GM23338 (cell line): ENCODE data around the gene NINL. TPM values are rescaled to one million over a fixed set of nuclear protein-coding genes. Genes with fewer than 3 reads are reported as not detected.
A peak's percentile ranks its signal among the peaks of the same experiment; 100 is the strongest.

ENCODE experiments used
- ATAC-seq: fragments of 200-7000 bp; cut with Tn5 transposase; 3 replicates; pipeline ENCODE4 v1.9.1; 2020
- DNase-seq: peaks from one replicate; pipeline ENCODE4 v3.0.0-alpha.2; 2015; ENCODE audit warnings: low spot score
- H2AFZ ChIP-seq: fragments of 200-600 bp; sonication (generic); 2 replicates; pipeline ENCODE4 v1.8.0; 2016; ENCODE audit warnings: antibody characterized with exemption, mild to moderate bottlenecking, moderate library complexity
- H3F3A ChIP-seq: fragments of 200-600 bp; sonication (generic); replicated peaks from 2 replicates; pipeline ENCODE4 v1.8.0; 2017; ENCODE audit warnings: antibody characterized with exemption, mixed run types, low read depth
- H3K27ac ChIP-seq: fragments of 200-600 bp; sonication (generic); 2 replicates; pipeline ENCODE4 v1.6.1; 2016; ENCODE audit warnings: low read depth
- H3K27me3 ChIP-seq: fragments of 200-600 bp; sonication (generic); 2 replicates; pipeline ENCODE4 v1.8.0; 2016; ENCODE audit warnings: mild to moderate bottlenecking, mixed run types, moderate library complexity; ENCODE audit not compliant: insufficient read depth
- H3K36me3 ChIP-seq: fragments of 200-600 bp; sonication (generic); 2 replicates; pipeline ENCODE4 v1.8.0; 2016; ENCODE audit warnings: mild to moderate bottlenecking; ENCODE audit not compliant: insufficient read depth
- H3K4me1 ChIP-seq: fragments of 200-600 bp; sonication (generic); 2 replicates; pipeline ENCODE4 v1.8.0; 2016; ENCODE audit warnings: mild to moderate bottlenecking, moderate library complexity; ENCODE audit not compliant: insufficient read depth
- H3K4me2 ChIP-seq: fragments of 200-600 bp; sonication (generic); 2 replicates; pipeline ENCODE4 v1.7.1; 2017; ENCODE audit warnings: mixed run types
- H3K4me3 ChIP-seq: fragments of 200-600 bp; sonication (generic); 2 replicates; pipeline ENCODE4 v1.6.1; 2016; ENCODE audit warnings: mixed run types
- H3K79me2 ChIP-seq: fragments of 200-600 bp; sonication (generic); replicated peaks from 2 replicates; pipeline ENCODE4 v1.8.0; 2017; ENCODE audit warnings: mild to moderate bottlenecking; ENCODE audit not compliant: insufficient read depth
- H3K9me2 ChIP-seq: fragments of 200-600 bp; sonication (generic); 2 replicates; pipeline ENCODE4 v1.8.0; 2017; ENCODE audit not compliant: insufficient read depth
- H4K20me1 ChIP-seq: fragments of 200-600 bp; sonication (generic); replicated peaks from 2 replicates; pipeline ENCODE4 v1.8.0; 2017; ENCODE audit warnings: mild to moderate bottlenecking; ENCODE audit not compliant: insufficient read depth
- H3K27ac Mint-ChIP-seq: 2 replicates; pipeline ENCODE4 v1.8.0; 2020; ENCODE audit warnings: inconsistent platforms, mild to moderate bottlenecking, moderate library complexity, mixed read lengths
- H3K27me3 Mint-ChIP-seq: 3 replicates; pipeline ENCODE4 v1.8.0; 2022; ENCODE audit warnings: low read depth, mild to moderate bottlenecking, moderate library complexity, mixed read lengths, inconsistent platforms; ENCODE audit not compliant: insufficient read depth, poor library complexity
- H3K36me3 Mint-ChIP-seq: 3 replicates; pipeline ENCODE4 v1.8.0; 2021; ENCODE audit warnings: low read depth, mild to moderate bottlenecking, inconsistent platforms, moderate library complexity, mixed read lengths
- H3K4me1 Mint-ChIP-seq: 3 replicates; pipeline ENCODE4 v1.8.0; 2020; ENCODE audit warnings: mild to moderate bottlenecking, inconsistent platforms, mixed read lengths
- H3K4me3 Mint-ChIP-seq: 3 replicates; pipeline ENCODE4 v1.8.0; 2021; ENCODE audit warnings: moderate library complexity, mild to moderate bottlenecking, inconsistent platforms, mixed read lengths
- H3K9me3 Mint-ChIP-seq: 3 replicates; pipeline ENCODE4 v1.8.0; 2020; ENCODE audit warnings: moderate library complexity, mild to moderate bottlenecking, inconsistent platforms, mixed read lengths
- CREB1 ChIP-seq: fragments of 250-450 bp; sonication (Bioruptor Pico); IDR thresholded peaks from 2 replicates; pipeline ENCODE4 v1.5.0; 2020; ENCODE audit warnings: low read depth, mild to moderate bottlenecking, moderate library complexity
- EZH2 ChIP-seq: fragments of 200-600 bp; sonication (generic); IDR thresholded peaks from one replicate; pipeline ENCODE4 v1.8.0; 2017; ENCODE audit warnings: antibody characterized with exemption, mild to moderate bottlenecking, low read depth; ENCODE audit not compliant: unreplicated experiment
- EZH2phosphoT487 ChIP-seq: fragments of 200-600 bp; sonication (generic); IDR thresholded peaks from one replicate; pipeline ENCODE4 v1.8.1; 2018; ENCODE audit warnings: antibody characterized with exemption; ENCODE audit not compliant: unreplicated experiment
- JUNB ChIP-seq: IDR thresholded peaks from one replicate; pipeline ENCODE4 v1.6.1; 2016; ENCODE audit warnings: antibody characterized with exemption; ENCODE audit not compliant: unreplicated experiment
- NANOG ChIP-seq: IDR thresholded peaks from 2 replicates; pipeline ENCODE4 v1.6.1; 2016; ENCODE audit warnings: antibody characterized with exemption, borderline replicate concordance
- POLR2AphosphoS5 ChIP-seq: IDR thresholded peaks from 2 replicates; pipeline ENCODE4 v1.6.1; 2016; ENCODE audit warnings: antibody characterized with exemption, low read depth
- ZNF114 ChIP-seq: fragments of 250-450 bp; sonication (Bioruptor Pico); IDR thresholded peaks from 2 replicates; pipeline ENCODE4 v1.5.0; 2020; ENCODE audit warnings: mild to moderate bottlenecking, moderate library complexity
- ZNF331 ChIP-seq: fragments of 250-450 bp; sonication (Bioruptor Pico); IDR thresholded peaks from 2 replicates; pipeline ENCODE4 v1.5.0; 2020; ENCODE audit warnings: low read depth, mild to moderate bottlenecking, moderate library complexity
- polyA plus RNA-seq: library from polyadenylated mRNA; unstranded; fragments of >200 nt; fragmentation: Nextera tagmentation; extraction: Ambion mirVana; gene quantifications from 2 replicates; pipeline ENCODE4 v1.2.1, GENCODE V29; 2016
- total RNA-seq: library from RNA; depleted of rRNA; stranded (reverse); fragments of >200 nt; shearing (Covaris generic); gene quantifications from 2 replicates; pipeline ENCODE4 v1.2.3, GENCODE V29; 2014
- TF ChIP-seq, protein P1 (sequence below), 2 experiments: fragments of 200-600 bp in 1 of 2; sonication (generic) in 1 of 2; conservative IDR thresholded peaks; 2 replicates each; pipeline versions ENCODE4 v1.5.1 to v1.6.1; 2016 to 2017; ENCODE audit warnings: antibody characterized with exemption in 2 of 2, low read depth in 2 of 2, mild to moderate bottlenecking in 2 of 2, moderate library complexity in 1 of 2
- TF ChIP-seq, protein P2 (sequence below): fragments of 250-450 bp; sonication (Bioruptor Pico); IDR thresholded peaks from 2 replicates; pipeline ENCODE4 v1.5.0; 2020; ENCODE audit warnings: mild to moderate bottlenecking, moderate library complexity
- TF ChIP-seq, protein P3 (sequence below): IDR thresholded peaks from one replicate; pipeline ENCODE4 v1.6.1; 2018; ENCODE audit warnings: antibody characterized with exemption; ENCODE audit not compliant: unreplicated experiment

Gene NINL
- total and polyA plus RNA-seq, 2 experiments from 2014 or later = 18.0 to 31.2 TPM

DNA sequence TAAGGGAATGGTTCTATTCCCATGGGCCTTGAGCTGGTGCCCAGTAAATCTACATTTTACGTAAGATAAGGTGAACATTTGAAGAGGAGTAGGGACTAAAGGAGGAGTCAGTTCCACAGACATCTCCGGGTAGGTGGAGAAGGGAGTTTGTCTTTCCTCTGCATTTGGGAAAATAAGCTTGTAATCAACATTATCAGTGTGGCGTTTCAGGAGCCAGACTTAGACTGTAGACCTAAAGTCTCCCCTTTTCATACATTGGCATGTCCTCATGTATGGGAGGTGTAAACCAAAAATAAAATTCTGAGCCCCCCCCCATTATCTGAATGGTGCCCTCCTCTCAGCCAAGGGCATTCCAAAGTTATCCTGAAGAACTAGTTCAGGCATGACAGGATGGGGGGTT is 40.2 kb downstream of the NINL start:
- H3K27me3 ChIP-seq = no peaks in the 10 kb centered on the region
- no peak for TF ChIP-seq POLR2AphosphoS5
- TF ChIP-seq ZNF114 (CRISPR knock-in tag) = no peak
- TF ChIP-seq, protein P1, sequence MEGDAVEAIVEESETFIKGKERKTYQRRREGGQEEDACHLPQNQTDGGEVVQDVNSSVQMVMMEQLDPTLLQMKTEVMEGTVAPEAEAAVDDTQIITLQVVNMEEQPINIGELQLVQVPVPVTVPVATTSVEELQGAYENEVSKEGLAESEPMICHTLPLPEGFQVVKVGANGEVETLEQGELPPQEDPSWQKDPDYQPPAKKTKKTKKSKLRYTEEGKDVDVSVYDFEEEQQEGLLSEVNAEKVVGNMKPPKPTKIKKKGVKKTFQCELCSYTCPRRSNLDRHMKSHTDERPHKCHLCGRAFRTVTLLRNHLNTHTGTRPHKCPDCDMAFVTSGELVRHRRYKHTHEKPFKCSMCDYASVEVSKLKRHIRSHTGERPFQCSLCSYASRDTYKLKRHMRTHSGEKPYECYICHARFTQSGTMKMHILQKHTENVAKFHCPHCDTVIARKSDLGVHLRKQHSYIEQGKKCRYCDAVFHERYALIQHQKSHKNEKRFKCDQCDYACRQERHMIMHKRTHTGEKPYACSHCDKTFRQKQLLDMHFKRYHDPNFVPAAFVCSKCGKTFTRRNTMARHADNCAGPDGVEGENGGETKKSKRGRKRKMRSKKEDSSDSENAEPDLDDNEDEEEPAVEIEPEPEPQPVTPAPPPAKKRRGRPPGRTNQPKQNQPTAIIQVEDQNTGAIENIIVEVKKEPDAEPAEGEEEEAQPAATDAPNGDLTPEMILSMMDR (conservative IDR thresholded peaks at IDR 0.05; ENCODE audit: low read depth in 2 of 2) = no peak
- TF ChIP-seq NANOG = no peak
- TF ChIP-seq JUNB = no peak
- TF ChIP-seq, protein P2, sequence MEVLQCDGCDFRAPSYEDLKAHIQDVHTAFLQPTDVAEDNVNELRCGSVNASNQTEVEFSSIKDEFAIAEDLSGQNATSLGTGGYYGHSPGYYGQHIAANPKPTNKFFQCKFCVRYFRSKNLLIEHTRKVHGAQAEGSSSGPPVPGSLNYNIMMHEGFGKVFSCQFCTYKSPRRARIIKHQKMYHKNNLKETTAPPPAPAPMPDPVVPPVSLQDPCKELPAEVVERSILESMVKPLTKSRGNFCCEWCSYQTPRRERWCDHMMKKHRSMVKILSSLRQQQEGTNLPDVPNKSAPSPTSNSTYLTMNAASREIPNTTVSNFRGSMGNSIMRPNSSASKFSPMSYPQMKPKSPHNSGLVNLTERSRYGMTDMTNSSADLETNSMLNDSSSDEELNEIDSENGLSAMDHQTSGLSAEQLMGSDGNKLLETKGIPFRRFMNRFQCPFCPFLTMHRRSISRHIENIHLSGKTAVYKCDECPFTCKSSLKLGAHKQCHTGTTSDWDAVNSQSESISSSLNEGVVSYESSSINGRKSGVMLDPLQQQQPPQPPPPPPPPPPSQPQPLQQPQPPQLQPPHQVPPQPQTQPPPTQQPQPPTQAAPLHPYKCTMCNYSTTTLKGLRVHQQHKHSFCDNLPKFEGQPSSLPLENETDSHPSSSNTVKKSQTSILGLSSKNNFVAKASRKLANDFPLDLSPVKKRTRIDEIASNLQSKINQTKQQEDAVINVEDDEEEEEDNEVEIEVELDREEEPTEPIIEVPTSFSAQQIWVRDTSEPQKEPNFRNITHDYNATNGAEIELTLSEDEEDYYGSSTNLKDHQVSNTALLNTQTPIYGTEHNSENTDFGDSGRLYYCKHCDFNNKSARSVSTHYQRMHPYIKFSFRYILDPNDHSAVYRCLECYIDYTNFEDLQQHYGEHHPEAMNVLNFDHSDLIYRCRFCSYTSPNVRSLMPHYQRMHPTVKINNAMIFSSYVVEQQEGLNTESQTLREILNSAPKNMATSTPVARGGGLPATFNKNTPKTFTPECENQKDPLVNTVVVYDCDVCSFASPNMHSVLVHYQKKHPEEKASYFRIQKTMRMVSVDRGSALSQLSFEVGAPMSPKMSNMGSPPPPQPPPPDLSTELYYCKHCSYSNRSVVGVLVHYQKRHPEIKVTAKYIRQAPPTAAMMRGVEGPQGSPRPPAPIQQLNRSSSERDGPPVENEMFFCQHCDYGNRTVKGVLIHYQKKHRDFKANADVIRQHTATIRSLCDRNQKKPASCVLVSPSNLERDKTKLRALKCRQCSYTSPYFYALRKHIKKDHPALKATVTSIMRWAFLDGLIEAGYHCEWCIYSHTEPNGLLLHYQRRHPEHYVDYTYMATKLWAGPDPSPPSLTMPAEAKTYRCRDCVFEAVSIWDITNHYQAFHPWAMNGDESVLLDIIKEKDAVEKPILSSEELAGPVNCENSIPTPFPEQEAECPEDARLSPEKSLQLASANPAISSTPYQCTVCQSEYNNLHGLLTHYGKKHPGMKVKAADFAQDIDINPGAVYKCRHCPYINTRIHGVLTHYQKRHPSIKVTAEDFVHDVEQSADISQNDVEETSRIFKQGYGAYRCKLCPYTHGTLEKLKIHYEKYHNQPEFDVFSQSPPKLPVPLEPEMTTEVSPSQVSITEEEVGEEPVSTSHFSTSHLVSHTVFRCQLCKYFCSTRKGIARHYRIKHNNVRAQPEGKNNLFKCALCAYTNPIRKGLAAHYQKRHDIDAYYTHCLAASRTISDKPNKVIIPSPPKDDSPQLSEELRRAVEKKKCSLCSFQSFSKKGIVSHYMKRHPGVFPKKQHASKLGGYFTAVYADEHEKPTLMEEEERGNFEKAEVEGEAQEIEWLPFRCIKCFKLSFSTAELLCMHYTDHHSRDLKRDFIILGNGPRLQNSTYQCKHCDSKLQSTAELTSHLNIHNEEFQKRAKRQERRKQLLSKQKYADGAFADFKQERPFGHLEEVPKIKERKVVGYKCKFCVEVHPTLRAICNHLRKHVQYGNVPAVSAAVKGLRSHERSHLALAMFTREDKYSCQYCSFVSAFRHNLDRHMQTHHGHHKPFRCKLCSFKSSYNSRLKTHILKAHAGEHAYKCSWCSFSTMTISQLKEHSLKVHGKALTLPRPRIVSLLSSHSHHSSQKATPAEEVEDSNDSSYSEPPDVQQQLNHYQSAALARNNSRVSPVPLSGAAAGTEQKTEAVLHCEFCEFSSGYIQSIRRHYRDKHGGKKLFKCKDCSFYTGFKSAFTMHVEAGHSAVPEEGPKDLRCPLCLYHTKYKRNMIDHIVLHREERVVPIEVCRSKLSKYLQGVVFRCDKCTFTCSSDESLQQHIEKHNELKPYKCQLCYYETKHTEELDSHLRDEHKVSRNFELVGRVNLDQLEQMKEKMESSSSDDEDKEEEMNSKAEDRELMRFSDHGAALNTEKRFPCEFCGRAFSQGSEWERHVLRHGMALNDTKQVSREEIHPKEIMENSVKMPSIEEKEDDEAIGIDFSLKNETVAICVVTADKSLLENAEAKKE (CRISPR knock-in tag) = no peak
- no peak for TF ChIP-seq ZNF331
- TF ChIP-seq, protein P3, sequence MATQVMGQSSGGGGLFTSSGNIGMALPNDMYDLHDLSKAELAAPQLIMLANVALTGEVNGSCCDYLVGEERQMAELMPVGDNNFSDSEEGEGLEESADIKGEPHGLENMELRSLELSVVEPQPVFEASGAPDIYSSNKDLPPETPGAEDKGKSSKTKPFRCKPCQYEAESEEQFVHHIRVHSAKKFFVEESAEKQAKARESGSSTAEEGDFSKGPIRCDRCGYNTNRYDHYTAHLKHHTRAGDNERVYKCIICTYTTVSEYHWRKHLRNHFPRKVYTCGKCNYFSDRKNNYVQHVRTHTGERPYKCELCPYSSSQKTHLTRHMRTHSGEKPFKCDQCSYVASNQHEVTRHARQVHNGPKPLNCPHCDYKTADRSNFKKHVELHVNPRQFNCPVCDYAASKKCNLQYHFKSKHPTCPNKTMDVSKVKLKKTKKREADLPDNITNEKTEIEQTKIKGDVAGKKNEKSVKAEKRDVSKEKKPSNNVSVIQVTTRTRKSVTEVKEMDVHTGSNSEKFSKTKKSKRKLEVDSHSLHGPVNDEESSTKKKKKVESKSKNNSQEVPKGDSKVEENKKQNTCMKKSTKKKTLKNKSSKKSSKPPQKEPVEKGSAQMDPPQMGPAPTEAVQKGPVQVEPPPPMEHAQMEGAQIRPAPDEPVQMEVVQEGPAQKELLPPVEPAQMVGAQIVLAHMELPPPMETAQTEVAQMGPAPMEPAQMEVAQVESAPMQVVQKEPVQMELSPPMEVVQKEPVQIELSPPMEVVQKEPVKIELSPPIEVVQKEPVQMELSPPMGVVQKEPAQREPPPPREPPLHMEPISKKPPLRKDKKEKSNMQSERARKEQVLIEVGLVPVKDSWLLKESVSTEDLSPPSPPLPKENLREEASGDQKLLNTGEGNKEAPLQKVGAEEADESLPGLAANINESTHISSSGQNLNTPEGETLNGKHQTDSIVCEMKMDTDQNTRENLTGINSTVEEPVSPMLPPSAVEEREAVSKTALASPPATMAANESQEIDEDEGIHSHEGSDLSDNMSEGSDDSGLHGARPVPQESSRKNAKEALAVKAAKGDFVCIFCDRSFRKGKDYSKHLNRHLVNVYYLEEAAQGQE = no peak
- TF ChIP-seq CREB1 = no peak
- TF ChIP-seq EZH2phosphoT487 = no peak
- no peak for TF ChIP-seq EZH2
- peaks cover 16% of the 10 kb centered on the region for H4K20me1 ChIP-seq
- Mint-ChIP-seq H3K27ac (peak overlapping the region; percentile 64), H3K9me3 (no peaks in the 10 kb centered on the region), H3K4me1 (peaks cover 57% of the 10 kb centered on the region), H3K36me3 (peaks cover 3% of the 10 kb centered on the region; the same call in 2 of the 3 replicates), H3K27me3 (peaks cover 5% of the 10 kb centered on the region), H3K4me3 (peak overlapping the region; percentile 2; the same call in 1 of the 3 replicates)
- ATAC-seq = no peak
- no peak for DNase-seq
- H3K4me1 ChIP-seq = peaks cover 41% of the 10 kb centered on the region
- no peaks in the 10 kb centered on the region for H3K36me3 ChIP-seq
- H3K27ac ChIP-seq = no peak overlapping the region
- no peaks in the 10 kb centered on the region; the same call in 1 of the 2 replicates for H3K9me2 ChIP-seq
- no peaks in the 10 kb centered on the region for H3F3A ChIP-seq
- peak overlapping the region; percentile 69 for H3K4me2 ChIP-seq
- H2AFZ ChIP-seq = no peak overlapping the region
- H3K79me2 ChIP-seq = peaks cover 64% of the 10 kb centered on the region
- no peak overlapping the region for H3K4me3 ChIP-seq
